Esophagus squamous epithelium (tissue), 4 donors: Measurements from ENCODE around the gene ADAMTS8.

ENCODE experiments used
- CTCF ChIP-seq, 6 experiments: fragments of 450-650 bp in 4 of 6; fragments of 200-600 bp in 2 of 6; sonication (generic) in 2 of 6; IDR thresholded peaks; one replicate each; pipeline ENCODE4 v1.5.1; 2016 to 2019; ENCODE audit warnings: antibody characterized with exemption in 6 of 6, mild to moderate bottlenecking in 4 of 6, moderate library complexity in 4 of 6
- POLR2A ChIP-seq, 4 donors: fragments of 450-650 bp; IDR thresholded peaks; one replicate each; pipeline ENCODE4 v1.6.1; 2017; ENCODE audit warnings: antibody characterized with exemption in 4 of 4, mild to moderate bottlenecking in 4 of 4, moderate library complexity in 3 of 4

DNA sequence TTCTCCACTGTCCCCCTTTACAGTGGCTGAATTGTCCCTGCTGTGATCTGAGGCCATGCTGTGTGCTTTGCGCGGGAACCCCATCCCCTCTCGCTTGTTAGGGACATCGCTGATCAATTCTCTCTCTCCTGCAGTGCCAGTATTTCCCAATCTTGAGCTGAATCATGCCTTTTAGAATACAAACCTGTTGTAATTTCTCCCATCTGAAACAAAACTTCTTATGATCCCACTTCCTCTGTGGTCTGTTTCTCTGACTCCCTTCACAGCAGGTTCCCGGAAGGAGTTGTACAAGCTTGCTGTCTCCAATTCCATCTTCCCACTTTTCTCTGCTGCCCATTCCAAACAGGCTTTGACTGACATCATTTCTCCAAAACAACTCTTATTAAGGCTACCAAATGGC, 36.9 kb upstream of the ADAMTS8 start:
- TF ChIP-seq CTCF (IDR thresholded peaks at IDR 0.05): no peak
- TF ChIP-seq POLR2A (IDR thresholded peaks at IDR 0.05): no peak
